ENCODE results near the gene ZBTB16. TPM values are rescaled to one million over a fixed set of nuclear protein-coding genes. Genes with fewer than 3 reads are reported as not detected.

The ZBTB16 gene, protein sequence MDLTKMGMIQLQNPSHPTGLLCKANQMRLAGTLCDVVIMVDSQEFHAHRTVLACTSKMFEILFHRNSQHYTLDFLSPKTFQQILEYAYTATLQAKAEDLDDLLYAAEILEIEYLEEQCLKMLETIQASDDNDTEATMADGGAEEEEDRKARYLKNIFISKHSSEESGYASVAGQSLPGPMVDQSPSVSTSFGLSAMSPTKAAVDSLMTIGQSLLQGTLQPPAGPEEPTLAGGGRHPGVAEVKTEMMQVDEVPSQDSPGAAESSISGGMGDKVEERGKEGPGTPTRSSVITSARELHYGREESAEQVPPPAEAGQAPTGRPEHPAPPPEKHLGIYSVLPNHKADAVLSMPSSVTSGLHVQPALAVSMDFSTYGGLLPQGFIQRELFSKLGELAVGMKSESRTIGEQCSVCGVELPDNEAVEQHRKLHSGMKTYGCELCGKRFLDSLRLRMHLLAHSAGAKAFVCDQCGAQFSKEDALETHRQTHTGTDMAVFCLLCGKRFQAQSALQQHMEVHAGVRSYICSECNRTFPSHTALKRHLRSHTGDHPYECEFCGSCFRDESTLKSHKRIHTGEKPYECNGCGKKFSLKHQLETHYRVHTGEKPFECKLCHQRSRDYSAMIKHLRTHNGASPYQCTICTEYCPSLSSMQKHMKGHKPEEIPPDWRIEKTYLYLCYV
- total RNA-seq, result 10 to 100 TPM in 1 of 2 donors, 1 to 10 TPM in 1; 2.7 to 13.1 TPM

DNA sequence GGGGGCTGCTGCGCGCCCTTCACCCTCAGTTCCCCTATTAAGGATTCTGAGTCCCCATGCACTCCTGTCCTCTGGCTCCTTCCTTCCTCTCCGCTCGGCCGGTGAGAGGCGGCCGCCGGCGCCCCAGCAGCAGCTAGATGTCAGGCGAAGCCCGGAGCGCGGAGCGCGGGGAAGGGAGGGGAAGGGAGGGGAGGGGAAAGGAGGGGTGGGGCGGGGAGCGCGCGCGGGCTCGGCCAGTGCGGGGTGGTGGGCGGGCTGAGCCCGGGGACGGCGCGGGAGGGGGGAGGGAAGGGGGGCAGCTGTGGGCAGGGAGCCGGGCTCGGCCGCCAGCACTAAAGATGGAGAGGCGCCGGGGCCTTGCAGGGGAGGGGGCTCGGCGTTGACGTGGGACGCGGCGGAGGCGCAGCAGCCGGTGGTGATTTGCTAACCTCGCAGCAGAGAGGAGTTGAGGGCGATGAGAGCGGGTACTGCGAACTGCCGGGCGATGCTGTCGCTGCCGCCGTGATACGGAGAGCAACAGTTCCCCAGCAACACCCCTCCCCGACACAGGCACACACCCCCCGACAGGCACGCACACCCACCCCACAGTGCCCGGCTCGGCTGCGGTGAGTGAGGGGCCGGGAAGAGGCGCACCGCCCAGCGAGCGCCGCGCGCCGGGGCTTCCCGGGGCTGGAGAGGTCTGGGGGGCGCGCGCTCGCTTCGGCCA is at the start of gene ZBTB16:
Gene ZBTB16, plus strand, starts transcription at position 434 of the 706 bp plus-strand sequence. CDS start 3,590 bp downstream, outside the sequence.
- peak within 1 kb of the TSS; percentile 90 for H3K4me3 Mint-ChIP-seq
- H3K27ac Mint-ChIP-seq, result peak within 1 kb of the TSS; percentile 35 to 83
- peaks cover 2 to 17% of the 10 kb centered on the region in 2 donors for H3K27me3 Mint-ChIP-seq

DNA sequence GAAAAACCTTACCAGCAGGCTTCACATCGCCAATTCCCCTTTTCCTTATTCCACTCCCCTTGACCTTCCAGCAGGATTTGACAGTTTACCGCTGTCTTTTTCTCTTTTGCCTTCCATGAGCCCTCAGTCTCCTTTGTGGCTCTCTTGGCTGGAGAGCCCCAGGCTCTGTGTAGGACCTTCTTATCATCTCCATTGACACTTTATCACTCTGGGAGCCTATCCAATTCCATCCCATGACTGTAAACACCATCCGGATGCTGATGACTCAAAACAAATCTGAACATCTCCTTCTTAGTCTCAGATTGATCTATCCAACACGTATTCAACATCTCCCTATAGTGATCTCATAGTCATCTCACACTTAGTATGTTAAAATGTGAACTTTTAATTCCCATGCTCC is 48.6 kb upstream of the ZBTB16 start:
- DNase-seq (ENCODE audit: low spot score) (no peak), ATAC-seq (no peak)
- Mint-ChIP-seq H3K27ac (no peak overlapping the region), H3K4me1 (ENCODE audit: low read depth in 2 of 2) (peaks cover 10 to 13% of the 10 kb centered on the region in 2 donors), H3K4me3 (no peak overlapping the region), H3K27me3 (peaks cover 19 to 28% of the 10 kb centered on the region in 2 donors), H3K9me3 (no peaks in the 10 kb centered on the region), H3K36me3 (no peaks in the 10 kb centered on the region)

More for the DNA sequence above, at the start of gene ZBTB16:
- peaks cover 20 to 32% of the 10 kb centered on the region in 2 donors for H3K4me1 Mint-ChIP-seq (ENCODE audit: low read depth in 2 of 2)
- peak; percentile 78 for DNase-seq (ENCODE audit: low spot score)
- peak; percentile 67 to 75 for ATAC-seq
- H3K36me3 Mint-ChIP-seq, result no peaks in the 10 kb centered on the region
- no peaks in the 10 kb centered on the region for H3K9me3 Mint-ChIP-seq

DNA sequence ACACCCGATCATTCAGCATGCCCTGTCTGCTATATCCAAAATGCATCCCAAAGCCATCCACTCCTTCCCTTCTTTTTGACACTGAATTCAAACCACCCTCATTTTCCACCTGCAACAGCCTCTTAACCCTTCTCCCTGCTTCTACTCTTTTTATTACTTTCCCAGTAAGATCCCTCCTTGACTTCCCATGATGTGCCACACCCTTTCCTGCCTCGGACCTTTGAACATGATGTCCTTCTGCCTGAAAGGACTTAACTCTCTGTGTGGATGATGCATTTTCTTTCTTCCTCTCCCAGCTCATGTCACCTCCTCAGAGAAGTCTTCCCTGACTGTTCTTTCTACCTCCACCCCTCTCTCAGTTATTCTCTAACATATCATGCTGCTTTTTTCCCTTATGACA is 48.1 kb upstream of the ZBTB16 start:
- DNase-seq (ENCODE audit: low spot score) (no peak), ATAC-seq (no peak)
- Mint-ChIP-seq H3K9me3 (no peaks in the 10 kb centered on the region), H3K36me3 (no peaks in the 10 kb centered on the region), H3K4me3 (no peak overlapping the region), H3K27ac (no peak overlapping the region), H3K4me1 (ENCODE audit: low read depth in 2 of 2) (peaks cover 10 to 13% of the 10 kb centered on the region in 2 donors), H3K27me3 (peaks cover 19 to 28% of the 10 kb centered on the region in 2 donors)

DNA sequence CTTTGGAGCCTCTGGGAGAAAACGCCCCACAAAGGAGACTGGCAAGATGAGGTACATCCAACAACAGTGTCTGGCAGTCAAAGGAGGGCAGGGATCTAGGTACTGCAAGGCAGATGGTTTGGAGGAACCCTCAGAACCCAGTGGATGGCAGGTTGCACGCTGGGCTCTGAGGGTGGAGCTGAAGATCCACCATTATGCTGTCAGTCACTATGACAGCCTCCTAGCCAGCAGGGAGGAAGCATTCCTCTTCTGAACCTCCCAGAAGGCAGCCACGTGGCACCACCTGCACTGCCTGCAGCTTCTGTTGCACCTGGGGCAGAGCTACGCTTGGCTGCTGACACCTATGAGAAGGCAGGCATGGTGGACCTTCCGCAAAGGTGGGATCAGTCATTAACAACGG is 44.4 kb upstream of the ZBTB16 start:
- Mint-ChIP-seq H3K27me3 (peaks cover 18 to 23% of the 10 kb centered on the region in 2 donors), H3K36me3 (no peaks in the 10 kb centered on the region), H3K4me3 (no peak overlapping the region), H3K4me1 (ENCODE audit: low read depth in 2 of 2) (no peaks in the 10 kb centered on the region), H3K9me3 (no peaks in the 10 kb centered on the region), H3K27ac (no peak overlapping the region)
- DNase-seq (ENCODE audit: low spot score) (no peak), ATAC-seq (no peak)

DNA sequence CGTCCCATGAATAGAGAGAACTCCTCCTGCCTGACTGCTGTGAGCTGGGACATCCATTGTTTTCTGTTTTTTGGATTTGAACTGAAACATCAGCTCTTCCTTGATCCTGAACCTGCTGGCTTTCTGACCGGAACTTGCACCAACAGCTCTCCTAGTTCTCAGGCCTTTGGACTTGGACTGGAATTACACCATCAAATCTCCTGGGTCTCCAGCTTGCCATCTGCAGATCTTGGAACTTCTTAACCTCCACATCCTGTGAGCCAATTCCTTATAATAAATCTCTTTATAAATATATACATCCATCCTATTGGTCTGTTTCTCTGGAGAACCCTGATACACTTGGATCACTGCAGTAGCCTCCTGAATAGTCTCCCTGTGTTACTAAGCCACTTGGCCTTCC is 42.5 kb upstream of the ZBTB16 start:
- Mint-ChIP-seq H3K27ac (no peak overlapping the region), H3K4me1 (ENCODE audit: low read depth in 2 of 2) (no peaks in the 10 kb centered on the region), H3K36me3 (no peaks in the 10 kb centered on the region), H3K27me3 (peaks cover 9% of the 10 kb centered on the region in 2 donors), H3K9me3 (no peaks in the 10 kb centered on the region), H3K4me3 (no peak overlapping the region)
- DNase-seq (ENCODE audit: low spot score), result no peak
- no peak for ATAC-seq

DNA sequence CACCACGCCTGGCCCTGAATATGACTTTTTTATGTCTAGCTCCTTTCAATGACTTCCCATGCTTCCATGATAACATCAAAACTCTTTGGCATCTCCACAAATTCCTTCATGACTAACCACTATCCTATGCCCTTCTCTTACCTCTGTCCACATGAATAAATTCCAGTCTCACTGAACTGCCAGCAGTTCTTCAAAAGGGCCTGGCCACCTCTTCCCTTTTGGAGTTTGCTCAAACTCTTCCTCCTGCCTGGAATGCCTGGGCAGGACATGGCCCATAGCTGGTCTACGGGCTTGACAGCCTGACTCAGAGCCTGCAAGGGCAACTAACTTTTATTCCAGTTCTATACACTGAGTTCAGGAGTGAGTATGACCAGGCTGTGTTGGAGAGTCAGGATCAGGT is 41.8 kb upstream of the ZBTB16 start:
- Mint-ChIP-seq H3K4me1 (ENCODE audit: low read depth in 2 of 2) (no peaks in the 10 kb centered on the region), H3K4me3 (no peak overlapping the region), H3K27ac (no peak overlapping the region), H3K27me3 (peaks cover 2 to 7% of the 10 kb centered on the region in 2 donors), H3K36me3 (no peaks in the 10 kb centered on the region), H3K9me3 (no peaks in the 10 kb centered on the region)
- DNase-seq (ENCODE audit: low spot score) (no peak), ATAC-seq (no peak)

DNA sequence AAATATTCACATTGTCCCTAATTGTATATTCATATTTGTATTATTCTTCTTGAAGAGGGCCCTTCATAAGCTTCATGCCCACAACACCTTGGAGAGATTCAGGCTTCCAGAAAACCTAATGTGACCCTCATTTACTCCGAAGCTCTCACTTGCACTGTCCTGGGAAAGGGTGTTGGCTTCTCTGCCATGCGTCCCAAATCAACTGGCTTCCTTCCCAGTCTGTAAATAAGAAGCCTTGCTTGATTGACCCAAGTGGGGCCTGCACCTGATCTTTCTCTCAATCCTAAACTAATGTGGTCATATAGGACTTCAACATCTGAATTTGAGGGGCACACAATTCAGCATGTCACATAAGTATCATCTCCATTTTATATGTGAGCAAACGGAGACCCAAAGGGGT is 40.5 kb upstream of the ZBTB16 start:
- peaks cover 0 to 5% of the 10 kb centered on the region in 2 donors for H3K27me3 Mint-ChIP-seq
- H3K9me3 Mint-ChIP-seq, result no peaks in the 10 kb centered on the region
- H3K4me3 Mint-ChIP-seq, result no peak overlapping the region
- DNase-seq (ENCODE audit: low spot score), result no peak
- no peaks in the 10 kb centered on the region for H3K36me3 Mint-ChIP-seq
- no peak for ATAC-seq
- H3K4me1 Mint-ChIP-seq (ENCODE audit: low read depth in 2 of 2), result no peaks in the 10 kb centered on the region
- H3K27ac Mint-ChIP-seq, result no peak overlapping the region

DNA sequence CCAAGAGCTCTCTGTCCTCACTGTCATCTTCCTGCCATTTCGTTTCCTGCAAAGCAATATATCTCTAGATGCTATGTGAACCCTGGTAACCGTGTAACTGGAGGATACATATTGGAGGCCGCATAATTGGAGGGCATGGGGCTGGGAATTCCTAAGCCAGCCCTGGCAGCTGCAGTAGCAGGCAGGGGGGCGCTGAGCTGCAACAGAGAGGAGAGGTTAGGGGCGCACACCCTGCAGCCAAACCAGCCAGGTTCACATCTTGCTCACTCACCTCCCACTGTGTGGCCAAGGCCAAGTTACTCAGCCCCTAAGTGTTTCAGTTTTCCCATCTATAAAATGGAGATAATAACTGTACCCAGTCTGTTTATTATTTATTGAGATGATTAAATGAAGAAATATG is 39.9 kb upstream of the ZBTB16 start:
- H3K36me3 Mint-ChIP-seq, result no peaks in the 10 kb centered on the region
- H3K4me3 Mint-ChIP-seq, result no peak overlapping the region
- ATAC-seq (no peak), DNase-seq (ENCODE audit: low spot score) (no peak)
- no peaks in the 10 kb centered on the region for H3K9me3 Mint-ChIP-seq
- H3K4me1 Mint-ChIP-seq (ENCODE audit: low read depth in 2 of 2), result no peaks in the 10 kb centered on the region
- H3K27me3 Mint-ChIP-seq, result peaks cover 0 to 5% of the 10 kb centered on the region in 2 donors
- H3K27ac Mint-ChIP-seq, result no peak overlapping the region

DNA sequence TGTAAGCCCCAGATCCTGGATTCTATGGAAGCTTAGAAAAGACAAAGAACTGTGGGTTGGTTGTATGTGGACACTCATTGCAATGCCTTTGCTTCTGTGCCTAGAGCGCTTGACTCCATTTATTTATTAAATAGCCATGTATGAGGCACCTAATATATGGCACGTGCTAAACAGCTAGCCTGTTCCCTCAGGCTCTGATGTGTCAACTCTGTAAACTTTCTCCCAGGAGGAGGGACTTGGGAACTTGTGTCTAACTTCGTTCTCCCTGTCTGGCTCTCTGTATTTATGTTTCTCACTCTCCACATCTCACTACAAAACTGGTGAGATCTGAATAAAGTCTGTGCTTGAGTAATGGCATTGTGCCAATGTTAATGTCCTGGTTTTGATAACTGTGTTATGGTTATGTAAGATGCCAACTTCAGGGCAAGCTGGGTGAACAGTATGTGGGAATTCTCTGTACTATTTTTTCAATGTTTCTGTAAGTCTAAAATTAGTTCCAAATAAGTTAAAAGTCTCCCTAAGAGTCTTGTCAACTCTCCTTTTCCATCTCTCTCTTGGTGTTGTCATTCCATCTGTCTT is 34.1 kb upstream of the ZBTB16 start:
- peaks cover 17 to 29% of the 10 kb centered on the region in 2 donors for H3K27me3 Mint-ChIP-seq
- H3K9me3 Mint-ChIP-seq, result no peaks in the 10 kb centered on the region
- ATAC-seq (no peak), DNase-seq (ENCODE audit: low spot score) (no peak)
- H3K4me3 Mint-ChIP-seq, result no peak overlapping the region
- H3K36me3 Mint-ChIP-seq, result no peaks in the 10 kb centered on the region
- peaks cover 0 to 4% of the 10 kb centered on the region in 2 donors for H3K4me1 Mint-ChIP-seq (ENCODE audit: low read depth in 2 of 2)
- no peak overlapping the region for H3K27ac Mint-ChIP-seq

DNA sequence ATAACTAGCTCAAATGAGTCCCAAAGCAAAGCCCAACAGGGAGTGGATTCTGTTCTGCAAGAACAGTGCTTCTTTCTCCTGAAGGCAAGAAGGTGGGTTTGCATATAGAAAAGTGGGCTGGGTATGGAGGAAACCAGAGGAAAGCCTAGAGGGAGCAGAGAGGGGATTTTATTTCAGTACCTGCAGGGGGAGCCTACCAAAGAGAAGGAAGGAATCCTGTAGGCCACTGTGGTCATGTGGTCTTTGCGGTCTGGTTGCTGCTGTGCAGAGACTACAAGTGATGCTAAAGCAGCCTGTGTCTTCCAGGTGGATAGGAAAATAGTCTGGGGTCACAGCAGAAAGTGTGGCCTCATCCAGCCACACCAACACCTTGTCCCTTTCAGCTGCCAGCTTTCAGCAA is 33.2 kb upstream of the ZBTB16 start:
- H3K9me3 Mint-ChIP-seq, result no peaks in the 10 kb centered on the region
- no peak overlapping the region for H3K27ac Mint-ChIP-seq
- peaks cover 0 to 4% of the 10 kb centered on the region in 2 donors for H3K4me1 Mint-ChIP-seq (ENCODE audit: low read depth in 2 of 2)
- no peak for DNase-seq (ENCODE audit: low spot score)
- H3K36me3 Mint-ChIP-seq, result no peaks in the 10 kb centered on the region
- no peak overlapping the region for H3K4me3 Mint-ChIP-seq
- H3K27me3 Mint-ChIP-seq, result peaks cover 17 to 35% of the 10 kb centered on the region in 2 donors
- ATAC-seq, result peak; percentile 55 to 60

DNA sequence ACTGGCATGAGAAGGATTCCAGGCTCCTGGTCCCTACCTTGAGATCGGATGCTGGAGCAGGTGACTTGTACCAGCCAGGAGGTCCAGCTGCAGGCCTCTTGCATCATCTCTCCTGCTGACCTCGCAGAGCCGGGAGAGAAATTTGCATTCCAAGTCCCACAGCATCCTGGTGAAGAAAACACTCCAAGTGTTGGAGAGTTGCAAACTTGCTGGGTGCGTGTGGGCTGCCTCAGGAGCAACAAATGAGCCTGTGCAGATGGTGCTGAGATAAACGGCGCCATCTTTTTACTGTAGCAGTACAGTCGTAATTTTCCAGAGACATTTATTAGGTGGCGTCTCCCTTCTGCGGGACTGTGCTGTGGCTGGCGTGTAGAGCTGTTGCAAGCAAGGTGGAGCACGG is 32.1 kb upstream of the ZBTB16 start:
- Mint-ChIP-seq H3K27me3 (peaks cover 17 to 35% of the 10 kb centered on the region in 2 donors), H3K36me3 (no peaks in the 10 kb centered on the region), H3K4me1 (ENCODE audit: low read depth in 2 of 2) (peaks cover 0 to 4% of the 10 kb centered on the region in 2 donors), H3K27ac (no peak overlapping the region), H3K4me3 (no peak overlapping the region), H3K9me3 (no peaks in the 10 kb centered on the region)
- DNase-seq (ENCODE audit: low spot score) (no peak), ATAC-seq (no peak)

DNA sequence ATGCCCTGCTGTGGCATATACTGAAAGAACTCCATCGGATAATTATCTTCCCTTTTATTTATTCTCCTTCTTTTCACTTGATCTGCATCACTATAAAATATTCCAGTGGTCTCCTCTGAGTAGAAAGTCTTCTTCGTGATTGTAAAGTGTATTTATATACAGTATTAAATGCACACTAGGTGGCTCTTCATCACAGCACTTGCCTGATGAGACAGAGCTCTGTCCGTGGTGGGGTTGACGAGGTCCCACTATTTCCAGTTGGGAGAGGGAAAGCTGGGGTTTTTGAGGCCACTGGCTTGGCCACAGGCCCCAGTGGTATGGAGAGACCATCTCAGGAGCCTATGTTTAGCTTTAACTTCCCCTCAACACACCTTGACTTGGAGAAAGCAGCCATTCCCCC is 31.6 kb upstream of the ZBTB16 start:
- Mint-ChIP-seq H3K4me1 (ENCODE audit: low read depth in 2 of 2) (peaks cover 0 to 4% of the 10 kb centered on the region in 2 donors), H3K36me3 (no peaks in the 10 kb centered on the region), H3K9me3 (no peaks in the 10 kb centered on the region), H3K27me3 (peaks cover 17 to 35% of the 10 kb centered on the region in 2 donors), H3K4me3 (no peak overlapping the region), H3K27ac (no peak overlapping the region)
- DNase-seq (ENCODE audit: low spot score) (no peak), ATAC-seq (no peak)

DNA sequence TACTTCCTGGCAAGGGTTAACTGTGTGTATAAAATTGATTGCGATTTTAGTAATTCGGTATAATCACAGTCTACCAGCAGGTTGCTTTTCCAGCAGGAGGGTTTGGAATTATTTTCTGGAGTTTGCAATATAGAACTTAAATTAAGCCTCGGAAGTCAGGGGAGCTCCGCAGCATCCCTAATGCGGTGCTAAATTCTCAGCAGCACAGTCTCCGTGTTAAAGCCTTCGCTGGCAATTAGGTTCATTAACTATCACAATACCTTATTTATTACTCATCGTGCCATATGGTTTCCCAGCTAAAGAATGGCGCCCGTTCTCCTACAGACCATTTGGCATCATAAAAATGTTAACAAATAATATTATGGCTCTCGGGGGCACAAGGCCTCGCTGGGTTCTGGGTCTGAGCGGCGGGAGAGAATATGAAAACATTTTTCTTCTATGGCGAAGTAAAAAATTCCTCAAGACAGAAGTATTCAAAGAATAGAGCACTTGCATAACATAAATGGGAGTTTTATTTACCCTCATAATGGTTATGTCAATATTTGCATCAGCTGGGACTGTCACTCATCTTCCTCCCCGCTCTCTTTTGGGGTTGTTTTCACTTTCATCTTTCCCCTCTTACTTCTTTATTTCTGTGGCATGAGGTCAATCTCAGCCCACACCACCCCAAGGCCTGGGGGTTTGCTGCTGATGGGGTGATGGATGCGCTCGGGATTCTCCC is 28.1 kb upstream of the ZBTB16 start:
- Mint-ChIP-seq H3K36me3 (no peaks in the 10 kb centered on the region), H3K27me3 (peaks cover 16 to 26% of the 10 kb centered on the region in 2 donors), H3K27ac (no peak overlapping the region), H3K9me3 (no peaks in the 10 kb centered on the region), H3K4me3 (no peak overlapping the region), H3K4me1 (ENCODE audit: low read depth in 2 of 2) (peaks cover 0 to 10% of the 10 kb centered on the region in 2 donors)
- ATAC-seq (no peak), DNase-seq (ENCODE audit: low spot score) (no peak)
